ENCODE results near the gene CD58. TPM values are rescaled to one million over a fixed set of nuclear protein-coding genes. Genes with fewer than 3 reads are reported as not detected.

Gene CD58
- total RNA-seq, 2 donors from 2014 or later, result 8.3 to 12.7 TPM

DNA sequence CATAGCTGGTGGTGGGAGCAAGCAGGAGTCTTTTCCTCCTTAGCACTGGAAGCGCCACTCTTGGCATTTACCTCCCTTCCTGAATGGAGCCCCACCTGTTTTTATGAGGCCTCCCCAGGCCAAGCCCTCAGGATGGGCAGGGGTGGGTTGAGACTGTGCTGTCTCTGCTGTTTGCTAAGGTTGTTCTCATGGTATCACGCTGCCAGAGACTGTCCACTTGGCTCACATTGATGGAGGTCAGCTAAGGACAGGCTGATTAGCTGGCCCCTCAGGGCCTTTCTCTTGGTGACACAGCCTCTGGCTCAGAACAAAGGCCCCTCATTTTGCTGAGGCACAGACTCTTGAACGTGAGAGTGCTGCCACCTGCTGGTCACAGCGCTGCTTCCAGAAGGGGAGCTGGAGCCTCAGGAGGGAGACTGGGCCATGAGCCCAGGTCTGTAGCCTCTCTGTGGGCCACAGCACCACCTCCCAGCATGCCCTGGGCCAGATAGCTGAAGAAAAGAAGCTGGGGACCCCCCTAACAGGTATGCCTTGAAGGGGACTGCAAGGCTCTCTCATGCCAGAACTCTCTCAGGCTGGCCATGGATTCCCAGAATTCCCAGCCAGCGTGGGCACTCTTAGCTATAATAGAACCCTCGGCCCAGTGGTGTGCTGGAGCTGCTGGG, 85.6 kb downstream of the CD58 start:
- ATAC-seq (peak; percentile 93 to 94), DNase-seq (ENCODE audit: low spot score in 2 of 2) (peak; percentile 78 to 91)
- Mint-ChIP-seq H3K27ac (peak overlapping the region in 1 of 2 donors; percentile 51), H3K36me3 (no peaks in the 10 kb centered on the region), H3K9me3 (no peaks in the 10 kb centered on the region)

- Mint-ChIP-seq H3K27ac (no peak overlapping the region), H3K36me3 (no peaks in the 10 kb centered on the region), H3K9me3 (no peaks in the 10 kb centered on the region)
- DNase-seq (ENCODE audit: low spot score in 2 of 2) (no peak), ATAC-seq (no peak)
Measured at GRCh38 chr1:116483481-116484309, 87.1 kb downstream of the CD58 start.

DNA sequence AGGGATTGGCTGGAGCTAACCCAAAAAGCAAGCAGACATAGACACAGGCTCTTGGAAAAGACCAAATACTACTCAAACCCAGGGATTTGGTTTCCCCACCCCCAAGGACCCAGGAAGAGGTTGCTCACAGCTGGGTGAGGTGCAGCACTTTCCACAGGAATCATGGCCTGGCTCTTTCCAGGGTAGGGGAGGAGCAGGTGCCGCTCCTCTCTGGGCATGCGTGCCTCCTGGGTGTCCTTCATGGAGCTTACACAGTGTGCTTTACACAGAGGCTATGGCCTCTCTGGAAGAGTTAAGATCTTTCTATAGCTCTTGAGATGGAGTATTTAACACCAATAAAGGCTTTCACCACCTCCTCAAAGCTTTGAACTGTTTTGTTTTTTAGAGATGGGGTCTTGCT, 88.3 kb downstream of the CD58 start:
- Mint-ChIP-seq H3K27ac (no peak overlapping the region), H3K9me3 (no peaks in the 10 kb centered on the region), H3K36me3 (no peaks in the 10 kb centered on the region)
- DNase-seq (ENCODE audit: low spot score in 2 of 2) (no peak), ATAC-seq (no peak)

DNA sequence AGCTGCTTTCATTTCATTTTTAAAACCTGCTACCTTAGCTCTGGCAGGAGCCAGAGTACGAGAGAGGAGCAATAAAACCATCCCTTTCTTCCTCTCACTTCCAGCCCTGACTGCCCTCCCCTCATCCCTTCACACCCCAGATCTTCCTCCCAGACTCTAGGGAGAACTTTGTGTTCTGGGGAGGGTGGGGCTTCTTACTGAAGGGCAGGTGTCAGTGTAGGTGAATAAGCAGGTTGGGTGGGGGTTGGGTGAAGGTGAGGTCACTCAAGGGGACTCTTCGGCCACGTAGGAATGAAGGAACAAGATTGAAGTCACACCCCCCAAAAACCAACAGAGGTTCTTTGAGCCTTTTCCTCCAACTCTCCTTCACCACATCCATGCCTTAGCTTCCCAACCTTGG, 88.9 kb downstream of the CD58 start:
- ATAC-seq, result no peak

GRCh38 chr1:116478621-116479020, 92.2 kb downstream of the CD58 start:
- ATAC-seq, result no peak
- no peaks in the 10 kb centered on the region for H3K36me3 Mint-ChIP-seq
- H3K27ac Mint-ChIP-seq, result no peak overlapping the region
- no peak for DNase-seq (ENCODE audit: low spot score in 2 of 2)
- no peaks in the 10 kb centered on the region for H3K9me3 Mint-ChIP-seq

More for the DNA sequence above, 88.9 kb downstream of the CD58 start:
- H3K9me3 Mint-ChIP-seq, result no peaks in the 10 kb centered on the region
- H3K36me3 Mint-ChIP-seq, result no peaks in the 10 kb centered on the region
- DNase-seq (ENCODE audit: low spot score in 2 of 2), result no peak
- H3K27ac Mint-ChIP-seq, result no peak overlapping the region

DNA sequence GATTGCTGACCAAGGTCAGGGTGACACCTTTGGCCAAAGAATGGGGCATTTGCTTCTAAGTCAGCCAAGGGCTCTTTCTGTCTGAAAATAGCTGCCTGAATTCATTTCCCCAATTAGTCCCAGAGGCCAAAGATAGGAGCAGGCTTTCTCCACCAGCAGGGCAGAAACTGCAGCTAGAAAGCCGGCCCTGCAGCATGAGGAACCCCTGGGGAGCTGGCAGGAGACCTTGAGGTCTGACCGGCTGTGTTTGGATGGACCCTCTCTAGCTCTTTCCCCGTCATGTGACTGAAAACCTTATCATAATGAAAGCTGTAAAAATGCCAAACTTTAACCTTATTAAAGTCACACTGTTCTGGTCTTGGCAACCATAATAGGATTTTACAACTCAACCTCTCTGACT, 93.4 kb downstream of the CD58 start:
- H3K27ac Mint-ChIP-seq, result no peak overlapping the region
- ATAC-seq (no peak), DNase-seq (ENCODE audit: low spot score in 2 of 2) (no peak)
- H3K36me3 Mint-ChIP-seq, result no peaks in the 10 kb centered on the region
- H3K9me3 Mint-ChIP-seq, result no peaks in the 10 kb centered on the region

GRCh38 chr1:116476321-116476720, 94.5 kb downstream of the CD58 start:
- H3K9me3 Mint-ChIP-seq, result no peaks in the 10 kb centered on the region
- DNase-seq (ENCODE audit: low spot score in 2 of 2), result no peak
- H3K27ac Mint-ChIP-seq, result no peak overlapping the region
- no peak for ATAC-seq
- H3K36me3 Mint-ChIP-seq, result no peaks in the 10 kb centered on the region

DNA sequence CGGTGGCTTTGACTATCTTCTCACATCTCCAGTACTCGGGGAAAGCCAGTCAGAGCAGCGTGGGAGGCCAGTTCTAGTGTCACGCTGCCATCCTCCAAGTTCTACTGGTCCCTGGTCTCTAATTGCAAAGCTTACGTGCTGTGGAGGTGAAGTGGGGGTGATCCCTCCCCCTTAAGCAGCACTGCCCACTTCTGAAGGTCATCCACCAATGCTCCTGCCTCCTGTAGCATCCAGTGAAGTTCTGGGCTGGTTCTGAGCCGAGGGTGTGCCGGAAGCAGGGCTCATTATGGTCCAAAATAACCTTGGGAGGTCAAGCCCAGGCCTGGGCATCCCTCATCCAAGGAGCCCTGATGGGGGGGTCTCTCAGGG, 95.0 kb downstream of the CD58 start:
- no peak for DNase-seq (ENCODE audit: low spot score in 2 of 2)
- ATAC-seq, result no peak
- H3K36me3 Mint-ChIP-seq, result no peaks in the 10 kb centered on the region
- no peaks in the 10 kb centered on the region for H3K9me3 Mint-ChIP-seq
- no peak overlapping the region for H3K27ac Mint-ChIP-seq

DNA sequence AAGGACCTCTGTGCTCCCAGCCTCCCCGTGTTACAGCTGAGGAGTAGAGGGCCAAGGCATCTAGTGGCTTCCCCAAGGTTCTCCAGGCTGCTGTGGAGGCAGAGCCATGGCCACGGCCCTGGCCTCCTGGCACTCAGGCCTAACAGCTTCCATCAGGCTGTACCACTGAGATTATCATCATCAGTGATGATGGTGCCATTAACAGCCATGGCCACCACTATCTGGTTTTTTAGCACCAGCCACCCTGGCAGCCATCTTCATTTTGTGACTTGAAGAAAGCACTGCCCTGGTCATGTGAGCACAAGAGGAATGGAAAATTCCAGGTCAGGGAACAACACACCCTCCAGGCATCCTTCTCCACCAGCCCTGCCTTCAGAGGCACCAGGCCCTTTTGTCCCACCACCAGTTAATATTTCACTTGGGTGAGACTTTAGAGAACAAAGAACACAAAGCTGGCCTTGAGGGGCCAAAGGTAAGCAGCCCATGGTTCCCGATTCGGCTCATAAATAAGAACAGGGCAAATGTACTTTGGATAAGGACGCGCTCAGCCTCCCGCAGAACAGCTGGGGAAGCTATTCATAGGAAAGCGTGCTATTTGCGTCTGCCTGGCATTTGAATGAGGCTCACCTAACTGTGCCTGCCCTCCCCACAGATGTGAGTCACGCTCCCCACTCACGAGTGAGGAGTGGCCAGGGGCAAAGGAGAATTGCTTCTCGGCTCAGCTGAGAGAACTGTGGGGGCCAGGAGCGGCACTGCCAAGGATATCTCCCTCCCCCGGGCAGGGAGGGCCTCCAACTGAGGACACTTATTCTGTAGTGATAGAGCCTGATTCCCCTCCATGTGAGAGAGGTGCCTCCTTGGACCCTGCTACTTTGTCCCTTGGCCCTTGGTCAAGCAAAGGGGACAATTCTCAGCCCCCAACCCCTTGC, 95.6 kb downstream of the CD58 start:
- Mint-ChIP-seq H3K27ac (no peak overlapping the region), H3K9me3 (no peaks in the 10 kb centered on the region), H3K36me3 (no peaks in the 10 kb centered on the region)
- DNase-seq (ENCODE audit: low spot score in 2 of 2), result no peak
- ATAC-seq, result no peak

- H3K9me3 Mint-ChIP-seq, result no peaks in the 10 kb centered on the region
- DNase-seq (ENCODE audit: low spot score in 2 of 2) (no peak), ATAC-seq (no peak)
- no peak overlapping the region for H3K27ac Mint-ChIP-seq
- H3K36me3 Mint-ChIP-seq, result no peaks in the 10 kb centered on the region
Measured at GRCh38 chr1:116472431-116472961, 98.3 kb downstream of the CD58 start.

DNA sequence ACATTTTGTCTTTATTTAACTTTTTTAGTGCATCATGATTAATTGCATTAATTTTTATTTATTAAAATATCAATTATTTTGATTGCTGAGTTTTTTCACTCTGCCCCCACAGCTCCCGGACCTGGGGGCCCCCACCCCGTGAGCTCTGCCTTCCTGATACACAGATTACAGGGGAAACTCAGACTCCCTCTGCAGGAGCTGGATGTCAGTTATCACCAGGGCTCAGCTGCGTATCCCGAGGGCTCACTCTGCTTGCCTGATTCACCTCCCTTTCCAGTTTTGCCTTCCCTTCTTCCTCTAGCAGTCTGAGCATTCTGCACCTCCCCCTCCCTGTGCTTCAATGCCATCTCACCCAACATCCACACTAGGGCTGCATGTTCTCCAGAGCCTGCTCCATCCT, 99.6 kb downstream of the CD58 start:
- no peak for ATAC-seq
- H3K36me3 Mint-ChIP-seq, result no peaks in the 10 kb centered on the region
- DNase-seq (ENCODE audit: low spot score in 2 of 2), result no peak
- H3K9me3 Mint-ChIP-seq, result no peaks in the 10 kb centered on the region
- no peak overlapping the region for H3K27ac Mint-ChIP-seq

DNA sequence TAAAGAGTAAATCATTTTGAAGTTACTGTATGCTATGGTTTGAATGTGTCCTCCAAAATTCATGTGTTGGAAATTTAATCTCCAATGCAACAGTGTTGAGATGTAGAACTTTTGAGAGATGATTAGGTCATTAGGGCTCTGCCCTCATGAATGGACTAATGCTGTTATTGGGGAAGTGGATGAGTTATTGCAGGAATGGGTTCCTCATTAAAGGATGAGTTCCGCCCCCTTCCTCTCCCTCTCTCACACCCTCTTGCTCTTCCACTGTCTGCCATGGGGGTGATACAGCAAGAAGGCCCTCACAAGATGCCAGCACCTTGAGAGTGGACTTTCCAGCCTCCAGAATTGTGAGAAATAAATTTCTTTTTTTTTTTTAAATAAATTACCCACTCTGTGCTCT, 100.2 kb downstream of the CD58 start:
- Mint-ChIP-seq H3K36me3 (no peaks in the 10 kb centered on the region), H3K27ac (no peak overlapping the region), H3K9me3 (no peaks in the 10 kb centered on the region)
- no peak for ATAC-seq
- DNase-seq (ENCODE audit: low spot score in 2 of 2), result no peak

GRCh38 chr1:116466810-116467557, 103.8 kb downstream of the CD58 start:
- Mint-ChIP-seq H3K36me3 (no peaks in the 10 kb centered on the region), H3K9me3 (no peaks in the 10 kb centered on the region), H3K27ac (peak overlapping the region in 1 of 2 donors; percentile 4)
- ATAC-seq (no peak), DNase-seq (ENCODE audit: low spot score in 2 of 2) (no peak)

- Mint-ChIP-seq H3K36me3 (no peaks in the 10 kb centered on the region), H3K9me3 (no peaks in the 10 kb centered on the region), H3K27ac (no peak overlapping the region)
- ATAC-seq, result no peak
- DNase-seq (ENCODE audit: low spot score in 2 of 2), result no peak
Measured at GRCh38 chr1:116465845-116466685, 104.8 kb downstream of the CD58 start.

- Mint-ChIP-seq H3K9me3 (no peaks in the 10 kb centered on the region), H3K36me3 (no peaks in the 10 kb centered on the region), H3K27ac (no peak overlapping the region)
- ATAC-seq (no peak), DNase-seq (ENCODE audit: low spot score in 2 of 2) (no peak)
Measured at GRCh38 chr1:116465477-116465844, 105.4 kb downstream of the CD58 start.
